Thyroid gland (tissue), 4 donors: ENCODE results near the gene TUBGCP3. TPM values are rescaled to one million over a fixed set of nuclear protein-coding genes. Genes with fewer than 3 reads are reported as not detected.

Experiments
- DNase-seq, 2 donors: peaks; one replicate each; pipeline ENCODE4 v3.0.0-alpha.2; 2019
- H3K27ac ChIP-seq, 3 donors: fragments of 200-600 bp; sonication (generic); 1 replicate in 2 of 3; 2 replicates in 1 of 3; pipeline ENCODE4 v1.5.1; 2016 to 2019; ENCODE audit warnings: mild to moderate bottlenecking in 1 of 3, moderate library complexity in 1 of 3
- H3K27me3 ChIP-seq: fragments of 200-600 bp; sonication (generic); one replicate; pipeline ENCODE4 v1.5.1; 2019
- H3K36me3 ChIP-seq, 2 donors: fragments of 200-600 bp; sonication (generic); one replicate each; pipeline ENCODE4 v1.5.1; 2016 to 2019
- H3K4me1 ChIP-seq, 2 donors: fragments of 200-600 bp; sonication (generic); one replicate each; pipeline ENCODE4 v1.5.1; 2017 to 2019
- H3K4me3 ChIP-seq, 3 donors: fragments of 200-600 bp; sonication (generic); replicated peaks in 1 of 3; 1 replicate in 2 of 3; 2 replicates in 1 of 3; pipeline ENCODE4 v1.5.1; 2016; ENCODE audit warnings: mild to moderate bottlenecking in 1 of 3
- H3K9me3 ChIP-seq: fragments of 200-600 bp; sonication (generic); one replicate; pipeline ENCODE4 v1.5.1; 2017
- CTCF ChIP-seq, 6 experiments: fragments of 200-600 bp in 3 of 6; fragments of 450-650 bp in 3 of 6; sonication (generic) in 3 of 6; IDR thresholded peaks; one replicate each; pipeline ENCODE4 v1.5.1; 2016 to 2019; ENCODE audit warnings: antibody characterized with exemption in 6 of 6, mild to moderate bottlenecking in 2 of 6, inconsistent platforms in 1 of 6, moderate library complexity in 1 of 6
- POLR2A ChIP-seq, 2 donors: fragments of 450-650 bp; IDR thresholded peaks; one replicate each; pipeline ENCODE4 v1.6.1; 2017; ENCODE audit warnings: antibody characterized with exemption in 2 of 2, mild to moderate bottlenecking in 2 of 2, moderate library complexity in 1 of 2
- WGBS, 2 donors: methylation state at CpG; one replicate each; pipeline ENCODE4 v1.1.5; 2017; 5-methylcytosine and 5-hydroxymethylcytosine counted together
- intact Hi-C: fragments of 100-400 bp; cut with DNase I; formaldehyde crosslinking; loops from one replicate; pipeline ENCODE4 v1.15.1; 2023
- total RNA-seq, 4 donors: library from RNA; depleted of rRNA; stranded (reverse); fragments of >200 nt; gene quantifications; one replicate each; pipeline ENCODE4 v1.2.3, GENCODE V29; 2016

The TUBGCP3 gene
- total RNA-seq, 4 donors from 2014 or later = 27.4 to 49.1 (median 36.0) TPM

GRCh38 chr13:112580211-112580610, 7.7 kb downstream of the TUBGCP3 start:
- Histone ChIP-seq H3K4me1 (peaks cover 9 to 14% of the 10 kb centered on the region in 2 donors), H3K4me3 (no peak overlapping the region), H3K36me3 (no peaks in the 10 kb centered on the region), H3K27ac (no peak overlapping the region), H3K9me3 (no peaks in the 10 kb centered on the region), H3K27me3 (no peaks in the 10 kb centered on the region)
- TF ChIP-seq CTCF (IDR thresholded peaks at IDR 0.05) (no peak), POLR2A (IDR thresholded peaks at IDR 0.05) (no peak)
- no peak for DNase-seq
- intact Hi-C loops = no loop called here
- 93 to 98% methylated on average over 2 of the region's 2 CpGs for WGBS, 2 donors

DNA sequence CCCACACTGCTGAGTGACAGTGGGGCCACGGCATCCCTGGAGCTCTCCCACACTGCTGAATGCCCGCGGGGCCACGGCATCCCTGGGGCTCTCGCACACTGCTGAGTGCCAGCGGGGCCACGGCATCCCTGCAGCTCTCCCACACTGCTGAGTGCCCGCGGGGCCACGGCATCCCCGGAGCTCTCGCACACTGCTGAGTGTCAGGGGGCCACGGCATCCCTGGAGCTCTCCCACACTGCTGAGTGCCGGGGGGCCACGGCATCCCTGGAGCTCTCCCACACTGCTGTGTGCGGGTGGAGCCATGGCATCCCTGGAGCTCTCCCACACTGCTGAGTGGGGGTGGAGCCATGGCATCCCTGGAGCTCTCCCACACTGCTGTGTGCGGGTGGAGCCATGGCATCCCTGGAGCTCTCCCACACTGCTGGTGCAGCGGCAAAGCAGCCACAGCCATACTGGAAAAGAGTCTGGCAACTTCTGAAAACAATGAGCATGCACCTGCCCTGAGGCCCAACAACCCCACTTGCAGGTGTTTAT, 8.6 kb downstream of the TUBGCP3 start:
- Histone ChIP-seq H3K9me3 (no peaks in the 10 kb centered on the region), H3K27ac (no peak overlapping the region), H3K36me3 (no peaks in the 10 kb centered on the region), H3K4me3 (no peak overlapping the region), H3K4me1 (peaks cover 17 to 22% of the 10 kb centered on the region in 2 donors), H3K27me3 (no peaks in the 10 kb centered on the region)
- 91 to 94% methylated on average over 11 to 18 of the region's 18 CpGs for WGBS, 2 donors
- TF ChIP-seq CTCF (IDR thresholded peaks at IDR 0.05) = no peak
- TF ChIP-seq POLR2A (IDR thresholded peaks at IDR 0.05) = no peak
- DNase-seq = no peak
- intact Hi-C loops = no loop called here

DNA sequence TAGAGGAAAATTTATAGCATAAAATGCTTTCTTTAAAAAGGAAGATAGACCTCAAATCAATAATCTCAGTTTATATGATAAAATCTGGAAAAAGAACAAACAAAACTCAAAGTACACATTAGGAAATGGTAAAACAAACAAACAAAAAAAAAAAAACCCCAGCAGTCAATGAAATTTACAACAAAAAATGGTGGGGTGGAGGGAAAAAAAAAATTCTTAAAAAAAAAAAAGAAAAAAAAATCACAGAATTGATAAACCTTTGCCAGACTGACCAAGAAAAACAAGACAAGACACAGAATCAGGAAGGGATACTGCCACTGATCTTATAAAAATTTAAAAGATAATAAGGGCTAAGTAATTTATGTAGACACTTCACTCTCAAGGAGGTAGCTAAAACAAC, 11.2 kb downstream of the TUBGCP3 start:
- no peak for TF ChIP-seq CTCF (IDR thresholded peaks at IDR 0.05)
- TF ChIP-seq POLR2A (IDR thresholded peaks at IDR 0.05) = no peak
- no peak overlapping the region for H3K27ac ChIP-seq
- H3K4me1 ChIP-seq = peaks cover 30 to 31% of the 10 kb centered on the region in 2 donors
- intact Hi-C loops = no loop called here
- no peak for DNase-seq
- H3K9me3 ChIP-seq = no peaks in the 10 kb centered on the region
- no peaks in the 10 kb centered on the region for H3K36me3 ChIP-seq
- H3K4me3 ChIP-seq = no peak overlapping the region
- H3K27me3 ChIP-seq = no peaks in the 10 kb centered on the region

DNA sequence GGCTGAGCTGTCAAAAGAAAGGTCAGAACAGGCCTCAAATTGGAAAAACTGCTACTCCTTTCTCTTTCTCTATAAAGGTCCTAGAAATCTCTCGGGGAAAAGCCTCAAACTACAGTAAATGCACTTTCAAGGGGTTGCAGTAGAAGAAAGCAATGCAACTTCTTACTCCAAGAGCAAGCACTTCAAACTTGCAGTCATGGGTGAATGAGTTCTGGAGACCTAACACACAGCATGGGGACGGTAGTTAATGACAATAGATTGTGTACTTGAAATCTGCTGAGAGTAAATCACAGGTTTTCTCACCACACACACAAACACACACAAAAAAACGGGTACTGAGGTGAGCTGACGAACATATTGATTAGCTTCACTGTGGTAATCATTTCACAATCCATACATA, 11.8 kb downstream of the TUBGCP3 start:
- intact Hi-C loops = no loop called here
- Histone ChIP-seq H3K27me3 (no peaks in the 10 kb centered on the region), H3K27ac (peak overlapping the region in 2 of 3 donors; percentile 29 to 46), H3K36me3 (no peaks in the 10 kb centered on the region), H3K4me3 (no peak overlapping the region), H3K9me3 (no peaks in the 10 kb centered on the region), H3K4me1 (peaks cover 33 to 35% of the 10 kb centered on the region in 2 donors)
- DNase-seq = peak; percentile 44 to 51
- WGBS, 2 donors = 27 to 45% methylated on average over 4 of the region's 4 CpGs
- TF ChIP-seq CTCF (IDR thresholded peaks at IDR 0.05) (no peak), POLR2A (IDR thresholded peaks at IDR 0.05) (no peak)

DNA sequence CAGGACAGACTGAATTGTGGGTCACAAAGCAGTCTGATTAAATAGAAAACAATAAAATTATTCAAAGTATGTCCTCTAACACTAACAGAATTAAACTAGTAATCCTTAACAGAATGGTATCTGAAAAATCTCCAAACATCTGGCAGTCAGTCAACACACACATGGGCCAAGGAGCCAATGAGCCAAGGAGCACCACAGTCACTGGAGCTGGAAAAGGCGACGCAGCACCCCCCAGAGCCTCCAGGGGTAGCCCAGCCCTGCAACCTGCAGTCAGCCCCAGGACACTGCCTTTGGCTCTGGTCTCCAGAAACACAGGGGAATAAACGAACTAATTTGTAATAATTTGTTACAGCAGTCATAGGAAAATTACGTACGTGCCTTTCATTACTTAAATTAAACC, 12.3 kb downstream of the TUBGCP3 start:
- peak; percentile 22 to 46 for DNase-seq
- intact Hi-C loops = no loop called here
- no peaks in the 10 kb centered on the region for H3K36me3 ChIP-seq
- H3K27me3 ChIP-seq = no peaks in the 10 kb centered on the region
- TF ChIP-seq CTCF (IDR thresholded peaks at IDR 0.05) = no peak
- TF ChIP-seq POLR2A (IDR thresholded peaks at IDR 0.05) = no peak
- peak overlapping the region in 2 of 3 donors; percentile 29 to 46 for H3K27ac ChIP-seq
- H3K9me3 ChIP-seq = no peaks in the 10 kb centered on the region
- 29 to 65% methylated on average over 5 of the region's 5 CpGs for WGBS, 2 donors
- no peak overlapping the region for H3K4me3 ChIP-seq
- H3K4me1 ChIP-seq = peaks cover 33 to 35% of the 10 kb centered on the region in 2 donors
